Kidney (tissue), 14 donors: Measurements from ENCODE around the gene ZCCHC3. TPM values are rescaled to one million over a fixed set of nuclear protein-coding genes. Genes with fewer than 3 reads are reported as not detected.

Source experiments
- DNase-seq, 5 donors: peaks; one replicate each; pipeline ENCODE4 v3.0.0-alpha.2; 2013 to 2020
- FAIRE-seq: peaks from 2 replicates; lab custom pipeline; 2012; peaks lifted over from hg19 to GRCh38; lab: Jason Lieb, UNC
- H3K27ac ChIP-seq, 2 donors: one replicate each; pipeline ENCODE4 v1.7.0; 2013; ENCODE audit warnings: low read depth in 2 of 2, low read length in 2 of 2, inconsistent platforms in 1 of 2
- H3K27me3 ChIP-seq: one replicate; pipeline ENCODE4 v1.7.1; 2013; ENCODE audit warnings: low read length, inconsistent platforms; ENCODE audit not compliant: control insufficient read depth, insufficient read depth
- H3K36me3 ChIP-seq, 3 donors: one replicate each; pipeline versions ENCODE4 v1.7.0 to v1.7.1; 2013; ENCODE audit warnings: low read length in 3 of 3, control low read depth in 1 of 3, inconsistent platforms in 1 of 3; ENCODE audit not compliant: insufficient read depth in 3 of 3, control insufficient read depth in 2 of 3
- H3K4me1 ChIP-seq, 3 donors: one replicate each; pipeline versions ENCODE4 v1.7.0 to v1.7.1; 2013; ENCODE audit warnings: low read length in 3 of 3, inconsistent platforms in 1 of 3, low read depth in 1 of 3; ENCODE audit not compliant: control insufficient read depth in 2 of 3, insufficient read depth in 2 of 3
- H3K4me3 ChIP-seq, 3 donors: one replicate each; pipeline versions ENCODE4 v1.7.0 to v1.8.1; 2013; ENCODE audit warnings: low read length in 3 of 3, control low read depth in 1 of 3, inconsistent platforms in 1 of 3
- H3K9ac ChIP-seq, 3 donors: one replicate each; pipeline versions ENCODE4 v1.7.0 to v1.7.1; 2013; ENCODE audit warnings: low read length in 3 of 3, control low read depth in 1 of 3, inconsistent platforms in 1 of 3
- H3K9me3 ChIP-seq, 3 donors: one replicate each; pipeline versions ENCODE4 v1.7.0 to v1.7.1; 2013; ENCODE audit warnings: low read length in 3 of 3, control low read depth in 1 of 3, inconsistent platforms in 1 of 3; ENCODE audit not compliant: control insufficient read depth in 2 of 3, insufficient read depth in 1 of 3
- intact Hi-C: fragments of 100-400 bp; cut with DNase I; formaldehyde crosslinking; loops from one replicate; pipeline ENCODE4 v1.11.1; 2022
- polyA plus RNA-seq: library from polyadenylated mRNA; stranded (reverse); fragments of 350-450 nt; fragmentation: Illumina TruSeq; extraction: RNeasy Lipid Tissue Mini Kit (QIAGEN cat#74804); gene quantifications from one replicate; pipeline ENCODE4 v1.2.3, GENCODE V29; 2014; ENCODE audit warnings: low read depth, low replicate concordance; ENCODE audit not compliant: insufficient read depth
- total RNA-seq: library from RNA; stranded (reverse); fragmentation: NEBNext Ultra II Directional; extraction: Animal tissue kit (Norgen Biotek cat#: 25700); gene quantifications from one replicate; pipeline ENCODE4 v1.2.1, GENCODE V29; 2021
- TF ChIP-seq, protein P1 (sequence below): IDR thresholded peaks from 3 replicates; pipeline ENCODE4 v1.5.1; 2012; ENCODE audit warnings: mild to moderate bottlenecking, moderate library complexity, borderline replicate concordance; ENCODE audit not compliant: insufficient read depth; ENCODE audit errors: extremely low read depth
- donor health status: control.
- donor health status: control.
- donor health status: control.
- donor health status: control.
- donor health status: control.
- donor health status: DM: yes; HTN: yes; CAD: no.
- donor health status: Normal renal cell carcinoma (clear cell type).

Gene ZCCHC3
- total and polyA plus RNA-seq, 2 donors from 2014 or later, result 12.8 to 16.4 TPM

DNA sequence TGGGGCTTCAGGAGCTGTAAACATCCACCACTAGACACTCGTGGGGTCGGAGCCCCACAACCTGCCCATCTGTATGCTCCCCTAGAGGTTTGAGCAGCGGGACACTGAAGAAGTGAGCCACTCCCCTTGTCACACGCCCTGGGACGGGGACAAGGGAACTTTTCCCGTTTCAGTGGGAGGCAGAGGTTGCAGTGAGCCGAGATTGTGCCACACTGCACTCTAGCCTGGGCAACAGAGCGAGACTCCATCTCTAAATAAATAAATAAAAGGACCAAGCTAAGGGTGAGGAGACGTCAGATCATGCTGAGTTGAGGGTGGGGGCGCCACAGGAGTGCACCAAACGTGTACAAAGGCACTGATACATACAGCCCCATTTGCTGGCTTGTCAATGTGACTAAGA lies 8.4 kb downstream of the ZCCHC3 start:
- peak in 1 of 5 donors; percentile 26 for DNase-seq
- TF ChIP-seq, protein P1, sequence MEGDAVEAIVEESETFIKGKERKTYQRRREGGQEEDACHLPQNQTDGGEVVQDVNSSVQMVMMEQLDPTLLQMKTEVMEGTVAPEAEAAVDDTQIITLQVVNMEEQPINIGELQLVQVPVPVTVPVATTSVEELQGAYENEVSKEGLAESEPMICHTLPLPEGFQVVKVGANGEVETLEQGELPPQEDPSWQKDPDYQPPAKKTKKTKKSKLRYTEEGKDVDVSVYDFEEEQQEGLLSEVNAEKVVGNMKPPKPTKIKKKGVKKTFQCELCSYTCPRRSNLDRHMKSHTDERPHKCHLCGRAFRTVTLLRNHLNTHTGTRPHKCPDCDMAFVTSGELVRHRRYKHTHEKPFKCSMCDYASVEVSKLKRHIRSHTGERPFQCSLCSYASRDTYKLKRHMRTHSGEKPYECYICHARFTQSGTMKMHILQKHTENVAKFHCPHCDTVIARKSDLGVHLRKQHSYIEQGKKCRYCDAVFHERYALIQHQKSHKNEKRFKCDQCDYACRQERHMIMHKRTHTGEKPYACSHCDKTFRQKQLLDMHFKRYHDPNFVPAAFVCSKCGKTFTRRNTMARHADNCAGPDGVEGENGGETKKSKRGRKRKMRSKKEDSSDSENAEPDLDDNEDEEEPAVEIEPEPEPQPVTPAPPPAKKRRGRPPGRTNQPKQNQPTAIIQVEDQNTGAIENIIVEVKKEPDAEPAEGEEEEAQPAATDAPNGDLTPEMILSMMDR, result no peak
- Histone ChIP-seq H3K9me3 (no peaks in the 10 kb centered on the region), H3K9ac (no peak overlapping the region), H3K27me3 (no peaks in the 10 kb centered on the region), H3K27ac (no peak overlapping the region), H3K4me1 (peaks cover 9 to 19% (median 11%) of the 10 kb centered on the region in 3 donors), H3K36me3 (no peaks in the 10 kb centered on the region), H3K4me3 (no peak overlapping the region)
- intact Hi-C loops, result no loop called here
- no peak for FAIRE-seq

DNA sequence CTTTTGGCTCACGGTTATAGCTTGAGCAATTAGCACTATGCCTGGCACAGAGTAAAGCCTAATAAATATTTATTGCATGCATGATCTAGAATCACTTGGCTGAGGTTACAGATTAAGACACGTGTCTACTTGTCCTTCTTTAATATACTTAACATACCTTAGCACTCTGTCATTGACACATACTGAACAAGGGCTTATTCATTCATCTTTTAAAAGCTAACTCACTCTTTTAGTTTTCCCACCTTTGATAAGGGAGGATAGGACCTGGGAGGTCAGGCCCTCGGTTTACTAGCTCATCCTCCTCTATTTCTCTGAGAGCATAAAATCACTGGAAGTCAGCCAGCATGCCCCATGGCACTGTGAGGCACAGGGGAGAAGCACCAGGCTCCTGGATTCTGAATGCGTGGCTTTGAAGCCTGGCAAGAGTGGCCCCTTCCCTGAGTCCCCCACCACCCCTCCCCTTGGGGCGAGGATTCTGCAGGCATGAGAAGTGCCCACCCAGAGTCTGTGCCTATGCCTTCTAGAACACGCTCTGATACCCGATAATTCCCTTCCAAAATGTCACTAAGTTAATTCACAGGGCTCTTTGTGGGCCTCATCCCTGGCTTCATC lies 11.2 kb downstream of the ZCCHC3 start:
- H3K27me3 ChIP-seq, result no peaks in the 10 kb centered on the region
- no peak overlapping the region for H3K4me3 ChIP-seq
- no peaks in the 10 kb centered on the region for H3K9me3 ChIP-seq
- peaks cover 3 to 10% (median 8%) of the 10 kb centered on the region in 3 donors for H3K4me1 ChIP-seq
- H3K27ac ChIP-seq, result no peak overlapping the region
- TF ChIP-seq, protein P1, result no peak
- no peak for DNase-seq
- H3K9ac ChIP-seq, result no peak overlapping the region
- FAIRE-seq, result no peak
- intact Hi-C loops, result no loop called here
- H3K36me3 ChIP-seq, result no peaks in the 10 kb centered on the region

DNA sequence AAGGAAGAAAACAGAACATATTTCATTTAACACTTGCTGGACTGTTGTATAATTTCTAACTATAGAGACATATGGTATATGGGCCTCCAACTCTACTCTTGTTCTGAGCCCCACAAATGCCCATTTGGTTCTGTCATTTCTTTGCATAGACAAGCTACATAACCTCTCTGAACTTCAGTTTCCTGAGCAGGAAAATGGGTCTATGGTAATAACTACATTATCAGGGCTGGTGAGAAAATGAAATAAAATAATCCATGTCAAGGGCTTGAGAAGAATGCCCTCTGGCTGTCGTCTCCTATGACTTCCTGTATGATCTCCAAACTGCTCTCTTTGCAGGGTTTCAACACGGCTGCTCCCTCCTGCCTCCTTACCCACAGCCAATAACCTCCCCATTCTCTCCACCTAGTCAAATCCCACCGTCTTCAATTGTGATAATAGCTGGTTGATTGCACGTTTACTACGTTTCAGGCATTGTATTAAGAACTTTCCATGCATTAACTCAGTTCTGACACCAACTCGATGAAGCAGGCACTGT lies 12.0 kb downstream of the ZCCHC3 start:
- H3K4me1 ChIP-seq, result peaks cover 3 to 10% (median 8%) of the 10 kb centered on the region in 3 donors
- DNase-seq (peak in 1 of 5 donors; percentile 61), FAIRE-seq (no peak)
- H3K36me3 ChIP-seq, result no peaks in the 10 kb centered on the region
- no peaks in the 10 kb centered on the region for H3K27me3 ChIP-seq
- peak overlapping the region; percentile 61 to 89 (median 62) for H3K4me3 ChIP-seq
- H3K9me3 ChIP-seq, result no peaks in the 10 kb centered on the region
- intact Hi-C loops, result no loop called here
- peak overlapping the region; percentile 79 to 93 for H3K27ac ChIP-seq
- H3K9ac ChIP-seq, result peak overlapping the region; percentile 35 to 64 (median 52)
- TF ChIP-seq, protein P1, result no peak
